ENCODE data around the gene BIRC5.

GRCh38 chr17:78268951-78269905 is 55.2 kb downstream of the BIRC5 start:
- TF ChIP-seq CTCF (IDR thresholded peaks at IDR 0.05) = no peak
- no peak for TF ChIP-seq POLR2A (IDR thresholded peaks at IDR 0.05)
- no peak for TF ChIP-seq POLR2AphosphoS5 (IDR thresholded peaks at IDR 0.05)
- TF ChIP-seq EP300 (IDR thresholded peaks at IDR 0.05) = no peak

Measured in stomach (tissue), 4 donors.